ENCODE measurements around the gene SLC46A1. TPM values are rescaled to one million over a fixed set of nuclear protein-coding genes. Genes with fewer than 3 reads are reported as not detected.

Gene SLC46A1
- total and polyA plus RNA-seq, 2 of the 13 experiments (the other 11 are each of a cell fraction or from before 2014, with no cell fraction given) = 19.6 to 22.6 TPM

DNA sequence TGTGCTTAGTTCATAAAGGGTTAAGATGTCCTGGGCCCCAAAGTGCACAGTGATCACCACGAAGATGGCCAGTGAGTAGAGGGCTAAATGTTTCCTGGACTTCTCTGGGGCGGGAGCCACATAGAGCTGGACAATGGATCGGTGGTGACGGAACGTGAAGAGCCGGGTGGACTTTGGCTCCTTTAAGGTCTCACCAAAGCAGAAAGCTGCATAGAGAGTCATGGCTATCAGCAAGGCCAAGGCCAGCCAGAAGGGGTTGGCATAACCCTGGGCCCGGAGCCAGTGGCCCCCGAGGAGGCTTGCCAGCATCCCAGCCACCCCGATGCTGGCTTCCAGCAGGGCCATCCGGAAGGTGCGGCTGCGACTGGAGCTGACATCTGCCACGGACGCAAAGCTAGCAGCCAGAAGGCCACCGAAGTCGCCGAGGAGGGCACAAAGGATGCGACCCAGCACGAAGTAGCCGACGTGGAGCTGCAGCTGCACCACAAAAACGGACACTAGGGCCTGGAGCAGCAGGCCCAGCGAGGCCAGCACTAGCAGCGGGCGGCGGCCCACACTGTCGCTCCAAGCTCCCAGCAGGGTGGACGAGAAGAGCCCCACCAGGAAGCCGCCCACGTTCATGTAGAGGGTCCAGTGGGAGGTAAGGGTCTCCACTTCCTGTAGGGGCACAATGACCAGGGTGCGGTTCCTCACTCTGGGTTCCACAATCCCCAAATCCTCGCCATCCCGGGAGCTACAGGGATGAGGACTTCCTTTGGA lies 1.0 kb downstream of the SLC46A1 start (continued):
- peak; percentile 54; the same call in 1 of the 2 replicates for TF ChIP-seq MEF2D (CRISPR knock-in tag; IDR thresholded peaks at IDR 0.05)
- TF ChIP-seq ELF4 (CRISPR knock-in tag; IDR thresholded peaks at IDR 0.05; ENCODE audit: borderline replicate concordance) = no peak
- peak; percentile 75 for TF ChIP-seq NR2F6 (IDR thresholded peaks at IDR 0.05)
- TF ChIP-seq NR2F6 (CRISPR knock-in tag; IDR thresholded peaks at IDR 0.05) = peak; percentile 77
- TF ChIP-seq ARNTL (CRISPR knock-in tag; IDR thresholded peaks at IDR 0.05) = 0 out of 2 replicates have a peak, but pooled peaks have one; percentile 37
- no peak for TF ChIP-seq SCMH1 (CRISPR knock-in tag; IDR thresholded peaks at IDR 0.05; ENCODE audit: borderline replicate concordance)
- TF ChIP-seq HMG20A (CRISPR knock-in tag; IDR thresholded peaks at IDR 0.05; ENCODE audit: borderline replicate concordance) = peak; percentile 41; the same call in 1 of the 2 replicates
- no peak for TF ChIP-seq ZNF468 (CRISPR knock-in tag; IDR thresholded peaks at IDR 0.05)
- TF ChIP-seq ZNF674 (CRISPR knock-in tag; IDR thresholded peaks at IDR 0.05; ENCODE audit: low read depth) = no peak
- TF ChIP-seq HNRNPL (IDR thresholded peaks at IDR 0.05; ENCODE audit: low read depth, low read length) = peak; percentile 94
- TF ChIP-seq, protein P1, sequence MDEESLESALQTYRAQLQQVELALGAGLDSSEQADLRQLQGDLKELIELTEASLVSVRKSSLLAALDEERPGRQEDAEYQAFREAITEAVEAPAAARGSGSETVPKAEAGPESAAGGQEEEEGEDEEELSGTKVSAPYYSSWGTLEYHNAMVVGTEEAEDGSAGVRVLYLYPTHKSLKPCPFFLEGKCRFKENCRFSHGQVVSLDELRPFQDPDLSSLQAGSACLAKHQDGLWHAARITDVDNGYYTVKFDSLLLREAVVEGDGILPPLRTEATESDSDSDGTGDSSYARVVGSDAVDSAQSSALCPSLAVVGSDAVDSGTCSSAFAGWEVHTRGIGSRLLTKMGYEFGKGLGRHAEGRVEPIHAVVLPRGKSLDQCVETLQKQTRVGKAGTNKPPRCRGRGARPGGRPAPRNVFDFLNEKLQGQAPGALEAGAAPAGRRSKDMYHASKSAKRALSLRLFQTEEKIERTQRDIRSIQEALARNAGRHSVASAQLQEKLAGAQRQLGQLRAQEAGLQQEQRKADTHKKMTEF (CRISPR knock-in tag; IDR thresholded peaks at IDR 0.05) = peak; percentile 46; the same call in 1 of the 2 replicates
- TF ChIP-seq EP300 (IDR thresholded peaks at IDR 0.05; ENCODE audit: low read depth in 2 of 2, low read length in 2 of 2) = peak in 1 of 2 experiments; percentile 59; a peak in 2 of 4 replicates
- no peak for TF ChIP-seq EP300 (CRISPR knock-in tag; IDR thresholded peaks at IDR 0.05; ENCODE audit: borderline replicate concordance)
- 0 out of 2 replicates have a peak, but pooled peaks have one; percentile 13 for TF ChIP-seq NR2C2 (CRISPR knock-in tag; IDR thresholded peaks at IDR 0.05; ENCODE audit: borderline replicate concordance)
- 0 out of 2 replicates have a peak, but pooled peaks have one; percentile 15 for TF ChIP-seq POLR2G (IDR thresholded peaks at IDR 0.05; ENCODE audit: low read depth, low read length)
- no peak for TF ChIP-seq POLR2AphosphoS2 (IDR thresholded peaks at IDR 0.05; ENCODE audit: low read depth, low read length)
- TF ChIP-seq FIP1L1 (IDR thresholded peaks at IDR 0.05; ENCODE audit: borderline replicate concordance, insufficient read depth, low read depth, low read length) = no peak
- TF ChIP-seq, protein P2, sequence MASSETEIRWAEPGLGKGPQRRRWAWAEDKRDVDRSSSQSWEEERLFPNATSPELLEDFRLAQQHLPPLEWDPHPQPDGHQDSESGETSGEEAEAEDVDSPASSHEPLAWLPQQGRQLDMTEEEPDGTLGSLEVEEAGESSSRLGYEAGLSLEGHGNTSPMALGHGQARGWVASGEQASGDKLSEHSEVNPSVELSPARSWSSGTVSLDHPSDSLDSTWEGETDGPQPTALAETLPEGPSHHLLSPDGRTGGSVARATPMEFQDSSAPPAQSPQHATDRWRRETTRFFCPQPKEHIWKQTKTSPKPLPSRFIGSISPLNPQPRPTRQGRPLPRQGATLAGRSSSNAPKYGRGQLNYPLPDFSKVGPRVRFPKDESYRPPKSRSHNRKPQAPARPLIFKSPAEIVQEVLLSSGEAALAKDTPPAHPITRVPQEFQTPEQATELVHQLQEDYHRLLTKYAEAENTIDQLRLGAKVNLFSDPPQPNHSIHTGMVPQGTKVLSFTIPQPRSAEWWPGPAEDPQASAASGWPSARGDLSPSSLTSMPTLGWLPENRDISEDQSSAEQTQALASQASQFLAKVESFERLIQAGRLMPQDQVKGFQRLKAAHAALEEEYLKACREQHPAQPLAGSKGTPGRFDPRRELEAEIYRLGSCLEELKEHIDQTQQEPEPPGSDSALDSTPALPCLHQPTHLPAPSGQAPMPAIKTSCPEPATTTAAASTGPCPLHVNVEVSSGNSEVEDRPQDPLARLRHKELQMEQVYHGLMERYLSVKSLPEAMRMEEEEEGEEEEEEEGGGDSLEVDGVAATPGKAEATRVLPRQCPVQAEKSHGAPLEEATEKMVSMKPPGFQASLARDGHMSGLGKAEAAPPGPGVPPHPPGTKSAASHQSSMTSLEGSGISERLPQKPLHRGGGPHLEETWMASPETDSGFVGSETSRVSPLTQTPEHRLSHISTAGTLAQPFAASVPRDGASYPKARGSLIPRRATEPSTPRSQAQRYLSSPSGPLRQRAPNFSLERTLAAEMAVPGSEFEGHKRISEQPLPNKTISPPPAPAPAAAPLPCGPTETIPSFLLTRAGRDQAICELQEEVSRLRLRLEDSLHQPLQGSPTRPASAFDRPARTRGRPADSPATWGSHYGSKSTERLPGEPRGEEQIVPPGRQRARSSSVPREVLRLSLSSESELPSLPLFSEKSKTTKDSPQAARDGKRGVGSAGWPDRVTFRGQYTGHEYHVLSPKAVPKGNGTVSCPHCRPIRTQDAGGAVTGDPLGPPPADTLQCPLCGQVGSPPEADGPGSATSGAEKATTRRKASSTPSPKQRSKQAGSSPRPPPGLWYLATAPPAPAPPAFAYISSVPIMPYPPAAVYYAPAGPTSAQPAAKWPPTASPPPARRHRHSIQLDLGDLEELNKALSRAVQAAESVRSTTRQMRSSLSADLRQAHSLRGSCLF (CRISPR knock-in tag; IDR thresholded peaks at IDR 0.05; ENCODE audit: borderline replicate concordance) = no peak
- no peak for TF ChIP-seq ZNF572 (CRISPR knock-in tag; IDR thresholded peaks at IDR 0.05)
- TF ChIP-seq PAF1 (CRISPR knock-in tag; IDR thresholded peaks at IDR 0.05) = no peak
- TF ChIP-seq MEIS1 (CRISPR knock-in tag; IDR thresholded peaks at IDR 0.05; ENCODE audit: borderline replicate concordance) = no peak
- TF ChIP-seq, protein P3, sequence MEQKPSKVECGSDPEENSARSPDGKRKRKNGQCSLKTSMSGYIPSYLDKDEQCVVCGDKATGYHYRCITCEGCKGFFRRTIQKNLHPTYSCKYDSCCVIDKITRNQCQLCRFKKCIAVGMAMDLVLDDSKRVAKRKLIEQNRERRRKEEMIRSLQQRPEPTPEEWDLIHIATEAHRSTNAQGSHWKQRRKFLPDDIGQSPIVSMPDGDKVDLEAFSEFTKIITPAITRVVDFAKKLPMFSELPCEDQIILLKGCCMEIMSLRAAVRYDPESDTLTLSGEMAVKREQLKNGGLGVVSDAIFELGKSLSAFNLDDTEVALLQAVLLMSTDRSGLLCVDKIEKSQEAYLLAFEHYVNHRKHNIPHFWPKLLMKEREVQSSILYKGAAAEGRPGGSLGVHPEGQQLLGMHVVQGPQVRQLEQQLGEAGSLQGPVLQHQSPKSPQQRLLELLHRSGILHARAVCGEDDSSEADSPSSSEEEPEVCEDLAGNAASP (CRISPR knock-in tag; IDR thresholded peaks at IDR 0.05; ENCODE audit: borderline replicate concordance) = peak; percentile 32; the same call in 1 of the 2 replicates
- peak; percentile 65; the same call in 1 of the 2 replicates for TF ChIP-seq ZNF225 (CRISPR knock-in tag; IDR thresholded peaks at IDR 0.05)
